ENCODE results near the gene LIPG.
"Not testable (repeated sequence)": the region's sequence is repeated elsewhere in the genome, so short reads cannot be mapped to it uniquely, and the experiment has no call there.

Gene LIPG

GRCh38 chr18:49570836-49571235, 9.0 kb downstream of the LIPG start:
- FAIRE-seq (no peak), DNase-seq (ENCODE audit: insufficient read length, low spot score) (no peak)

- DNase-seq (ENCODE audit: insufficient read length, low spot score) (no peak), FAIRE-seq (no peak)
Measured at GRCh38 chr18:49572611-49573345, 10.9 kb downstream of the LIPG start.

GRCh38 chr18:49573835-49574234, 12.0 kb downstream of the LIPG start:
- no peak for DNase-seq (ENCODE audit: insufficient read length, low spot score)
- no peak for FAIRE-seq

GRCh38 chr18:49579041-49579440, 17.2 kb downstream of the LIPG start:
- FAIRE-seq; DNase-seq (ENCODE audit: insufficient read length, low spot score): not testable (repeated sequence)

GRCh38 chr18:49579583-49579982, 17.7 kb downstream of the LIPG start:
- not testable (repeated sequence) for FAIRE-seq; DNase-seq (ENCODE audit: insufficient read length, low spot score)

GRCh38 chr18:49580279-49580678, 18.4 kb downstream of the LIPG start:
- no peak for FAIRE-seq

GRCh38 chr18:49581371-49581770, 19.5 kb downstream of the LIPG start:
- FAIRE-seq (no peak), DNase-seq (ENCODE audit: insufficient read length, low spot score) (no peak)

More at GRCh38 chr18:49580279-49580678, 18.4 kb downstream of the LIPG start:
- DNase-seq (ENCODE audit: insufficient read length, low spot score), result no peak

- no peak for FAIRE-seq
- DNase-seq (ENCODE audit: insufficient read length, low spot score), result no peak
Measured at GRCh38 chr18:49582579-49582978, 20.7 kb downstream of the LIPG start.

GRCh38 chr18:49584394-49584793, 22.5 kb downstream of the LIPG start:
- no peak for FAIRE-seq

GRCh38 chr18:49584951-49585350, 23.1 kb downstream of the LIPG start:
- DNase-seq (ENCODE audit: insufficient read length, low spot score); FAIRE-seq: not testable (repeated sequence)

More at GRCh38 chr18:49584394-49584793, 22.5 kb downstream of the LIPG start:
- no peak for DNase-seq (ENCODE audit: insufficient read length, low spot score)

- FAIRE-seq, result no peak
Measured at GRCh38 chr18:49585781-49586663, 24.2 kb downstream of the LIPG start.

GRCh38 chr18:49588171-49588570, 26.3 kb downstream of the LIPG start:
- no peak for DNase-seq (ENCODE audit: insufficient read length, low spot score)
- FAIRE-seq, result no peak

More at GRCh38 chr18:49585781-49586663, 24.2 kb downstream of the LIPG start:
- DNase-seq (ENCODE audit: insufficient read length, low spot score), result no peak

- FAIRE-seq (no peak), DNase-seq (ENCODE audit: insufficient read length, low spot score) (no peak)
Measured at GRCh38 chr18:49588971-49589370, 27.1 kb downstream of the LIPG start.

- DNase-seq (ENCODE audit: insufficient read length, low spot score) (no peak), FAIRE-seq (no peak)
Measured at GRCh38 chr18:49590608-49591007, 28.8 kb downstream of the LIPG start.

- no peak for DNase-seq (ENCODE audit: insufficient read length, low spot score)
Measured at GRCh38 chr18:49591271-49591670, 29.4 kb downstream of the LIPG start.

GRCh38 chr18:49591775-49592174, 29.9 kb downstream of the LIPG start:
- FAIRE-seq (no peak), DNase-seq (ENCODE audit: insufficient read length, low spot score) (no peak)

More at GRCh38 chr18:49591271-49591670, 29.4 kb downstream of the LIPG start:
- FAIRE-seq, result no peak

- no peak for DNase-seq (ENCODE audit: insufficient read length, low spot score)
- FAIRE-seq, result no peak
Measured at GRCh38 chr18:49596687-49597086, 34.8 kb downstream of the LIPG start.

- FAIRE-seq (no peak), DNase-seq (ENCODE audit: insufficient read length, low spot score) (no peak)
Measured at GRCh38 chr18:49597157-49597931, 35.5 kb downstream of the LIPG start.

- no peak for DNase-seq (ENCODE audit: insufficient read length, low spot score)
Measured at GRCh38 chr18:49601211-49601610, 39.4 kb downstream of the LIPG start.

GRCh38 chr18:49608366-49609255, 46.8 kb downstream of the LIPG start:
- no peak for FAIRE-seq

More at GRCh38 chr18:49601211-49601610, 39.4 kb downstream of the LIPG start:
- no peak for FAIRE-seq

More at GRCh38 chr18:49608366-49609255, 46.8 kb downstream of the LIPG start:
- DNase-seq (ENCODE audit: insufficient read length, low spot score), result no peak

All from GM19239 (cell line).